ENCODE data around the gene CNIH2.

Gene CNIH2

DNA sequence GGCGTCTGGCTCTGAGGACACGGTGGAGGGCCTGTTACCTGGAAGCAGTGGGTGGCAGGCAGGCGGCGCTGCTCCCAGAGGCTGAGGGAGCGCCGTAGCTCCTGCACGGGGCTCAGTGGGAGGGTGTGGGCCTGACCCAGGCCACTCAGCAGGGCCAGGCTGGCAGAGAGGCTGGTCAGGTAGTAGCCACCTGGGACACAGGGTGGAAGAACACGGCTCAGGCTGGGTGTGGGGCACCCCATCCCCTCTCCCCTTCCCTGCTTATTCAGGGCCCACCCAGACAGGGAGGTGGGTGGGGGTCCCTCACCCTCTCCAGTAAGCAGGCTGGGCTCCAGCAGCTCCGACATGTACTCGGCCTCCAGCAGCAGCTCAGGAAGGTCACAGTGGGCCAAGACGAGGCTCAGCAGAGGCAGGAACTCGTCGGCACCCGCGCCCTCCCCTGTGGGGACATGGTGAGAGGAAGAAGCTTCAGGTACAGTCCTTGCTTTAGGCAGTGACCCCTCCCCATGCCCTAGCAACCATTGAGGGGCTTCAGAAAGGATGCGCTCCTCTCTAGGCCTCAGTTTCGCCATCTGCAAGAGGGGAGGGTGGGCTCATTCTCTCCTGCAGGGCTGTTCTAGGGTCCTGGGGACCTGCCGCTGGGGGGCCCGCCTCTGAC is 55.4 kb downstream of the CNIH2 start:
- DNase-seq: no peak
